ENCODE results near the gene NFKBIB. TPM values are rescaled to one million over a fixed set of nuclear protein-coding genes. Genes with fewer than 3 reads are reported as not detected.

NFKBIB gene
- total RNA-seq, 1 donor from 2014 or later, result 21.7 TPM

- Histone ChIP-seq H3K4me1 (ENCODE audit: insufficient read depth, low read length) (peaks cover 6% of the 10 kb centered on the region), H3K4me3 (ENCODE audit: insufficient read depth, low read depth, low read length) (no peak overlapping the region), H3K36me3 (ENCODE audit: insufficient read depth, low read length) (no peaks in the 10 kb centered on the region), H4K20me1 (ENCODE audit: insufficient read depth, low read length) (peaks cover 8% of the 10 kb centered on the region), H2AFZ (ENCODE audit: low read depth, low read length) (no peak overlapping the region), H3K27ac (ENCODE audit: low read depth, low read length) (no peak overlapping the region), H3K4me2 (ENCODE audit: low read length) (no peak overlapping the region), H3K27me3 (ENCODE audit: insufficient read depth, low read length) (no peaks in the 10 kb centered on the region), H3K79me2 (ENCODE audit: insufficient read depth, low read length) (no peaks in the 10 kb centered on the region), H3K9me3 (ENCODE audit: insufficient read depth, low read depth, low read length) (no peaks in the 10 kb centered on the region), H3K9ac (ENCODE audit: low read length) (no peak overlapping the region)
- DNase-seq (ENCODE audit: low read depth) (no peak), FAIRE-seq (no peak)
- Mint-ChIP-seq H3K36me3 (ENCODE audit: low read depth, unreplicated experiment) (peaks cover 16% of the 10 kb centered on the region), H3K9me3 (ENCODE audit: unreplicated experiment) (peaks cover 10% of the 10 kb centered on the region), H3K27me3 (ENCODE audit: low read depth, unreplicated experiment) (no peaks in the 10 kb centered on the region), H3K4me3 (ENCODE audit: unreplicated experiment) (no peak overlapping the region), H3K4me1 (ENCODE audit: low read depth, unreplicated experiment) (no peaks in the 10 kb centered on the region), H3K27ac (ENCODE audit: unreplicated experiment) (no peak overlapping the region)
- TF ChIP-seq CTCF (IDR thresholded peaks at IDR 0.05; ENCODE audit: insufficient read depth, low read depth, low read length) (no peak), EZH2 (IDR thresholded peaks at IDR 0.05; ENCODE audit: insufficient read depth, low read length) (no peak)
These were observed 45.9 kb downstream of the NFKBIB start for GRCh38 chr19:38945562-38946228.

- no peaks in the 10 kb centered on the region for H3K9me3 ChIP-seq (ENCODE audit: insufficient read depth, low read depth, low read length)
- H3K4me3 ChIP-seq (ENCODE audit: insufficient read depth, low read depth, low read length), result no peak overlapping the region
- H3K9ac ChIP-seq (ENCODE audit: low read length), result no peak overlapping the region
- peaks cover 17% of the 10 kb centered on the region for H3K36me3 Mint-ChIP-seq (ENCODE audit: low read depth, unreplicated experiment)
- TF ChIP-seq CTCF (IDR thresholded peaks at IDR 0.05; ENCODE audit: insufficient read depth, low read depth, low read length), result no peak
- TF ChIP-seq EZH2 (IDR thresholded peaks at IDR 0.05; ENCODE audit: insufficient read depth, low read length), result no peak
- DNase-seq (ENCODE audit: low read depth) (no peak), FAIRE-seq (no peak)
- peaks cover 10% of the 10 kb centered on the region for H3K9me3 Mint-ChIP-seq (ENCODE audit: unreplicated experiment)
- H3K27ac ChIP-seq (ENCODE audit: low read depth, low read length), result no peak overlapping the region
- no peak overlapping the region for H3K27ac Mint-ChIP-seq (ENCODE audit: unreplicated experiment)
- no peak overlapping the region for H3K4me2 ChIP-seq (ENCODE audit: low read length)
- no peak overlapping the region for H3K4me3 Mint-ChIP-seq (ENCODE audit: unreplicated experiment)
- no peak overlapping the region for H2AFZ ChIP-seq (ENCODE audit: low read depth, low read length)
- no peaks in the 10 kb centered on the region for H3K4me1 Mint-ChIP-seq (ENCODE audit: low read depth, unreplicated experiment)
- H3K36me3 ChIP-seq (ENCODE audit: insufficient read depth, low read length), result no peaks in the 10 kb centered on the region
- no peaks in the 10 kb centered on the region for H3K79me2 ChIP-seq (ENCODE audit: insufficient read depth, low read length)
- no peaks in the 10 kb centered on the region for H3K27me3 Mint-ChIP-seq (ENCODE audit: low read depth, unreplicated experiment)
- no peaks in the 10 kb centered on the region for H3K27me3 ChIP-seq (ENCODE audit: insufficient read depth, low read length)
- H3K4me1 ChIP-seq (ENCODE audit: insufficient read depth, low read length), result peaks cover 6% of the 10 kb centered on the region
- peaks cover 9% of the 10 kb centered on the region for H4K20me1 ChIP-seq (ENCODE audit: insufficient read depth, low read length)
These were observed 46.7 kb downstream of the NFKBIB start for GRCh38 chr19:38946229-38947010.
